Hepatocyte (in vitro differentiated cells): Measurements from ENCODE around the gene KIRREL3. TPM values are rescaled to one million over a fixed set of nuclear protein-coding genes. Genes with fewer than 3 reads are reported as not detected.

ENCODE experiments used
- DNase-seq: peaks from one replicate; pipeline ENCODE4 v3.0.0-alpha.2; 2016; ENCODE audit warnings: low spot score
- H2AFZ ChIP-seq: fragments of 200-600 bp; sonication (generic); 2 replicates; pipeline ENCODE4 v1.6.0; 2016; ENCODE audit warnings: antibody characterized with exemption, mild to moderate bottlenecking
- H3K27ac ChIP-seq: fragments of 200-600 bp; sonication (generic); 2 replicates; pipeline ENCODE4 v1.5.1; 2016; ENCODE audit warnings: mild to moderate bottlenecking
- H3K27me3 ChIP-seq: fragments of 200-600 bp; sonication (generic); 2 replicates; pipeline ENCODE4 v1.6.1; 2016
- H3K36me3 ChIP-seq: fragments of 200-600 bp; sonication (generic); replicated peaks from 2 replicates; pipeline ENCODE4 v1.5.1; 2016; ENCODE audit warnings: low read depth; ENCODE audit not compliant: insufficient read depth
- H3K4me1 ChIP-seq: fragments of 200-600 bp; sonication (generic); 2 replicates; pipeline ENCODE4 v1.5.1; 2016; ENCODE audit warnings: mild to moderate bottlenecking, moderate library complexity; ENCODE audit not compliant: insufficient read depth
- H3K4me2 ChIP-seq: fragments of 200-600 bp; sonication (generic); 2 replicates; pipeline ENCODE4 v1.6.0; 2016
- H3K4me3 ChIP-seq: fragments of 200-600 bp; sonication (generic); 2 replicates; pipeline ENCODE4 v1.5.1; 2016; ENCODE audit warnings: mild to moderate bottlenecking
- H3K79me2 ChIP-seq: fragments of 200-600 bp; sonication (generic); 2 replicates; pipeline ENCODE4 v1.6.0; 2017; ENCODE audit warnings: mild to moderate bottlenecking
- H3K9me2 ChIP-seq: fragments of 200-600 bp; sonication (generic); replicated peaks from 2 replicates; pipeline ENCODE4 v1.6.0; 2017; ENCODE audit warnings: mild to moderate bottlenecking; ENCODE audit not compliant: insufficient read depth
- H3K9me3 ChIP-seq: fragments of 200-600 bp; sonication (generic); 2 replicates; pipeline ENCODE4 v1.5.1; 2016; ENCODE audit warnings: low read depth, mild to moderate bottlenecking
- H4K20me1 ChIP-seq: fragments of 200-600 bp; sonication (generic); 2 replicates; pipeline ENCODE4 v1.6.0; 2016; ENCODE audit warnings: mild to moderate bottlenecking; ENCODE audit not compliant: insufficient read depth, poor library complexity, severe bottlenecking
- CTCF ChIP-seq: fragments of 200-600 bp; sonication (generic); IDR thresholded peaks from 2 replicates; pipeline ENCODE4 v1.5.1; 2016; ENCODE audit warnings: antibody characterized with exemption, mild to moderate bottlenecking; ENCODE audit not compliant: poor library complexity
- EZH2 ChIP-seq: fragments of 200-600 bp; sonication (generic); IDR thresholded peaks from 2 replicates; pipeline ENCODE4 v1.6.1; 2016; ENCODE audit warnings: antibody characterized with exemption, mild to moderate bottlenecking, borderline replicate concordance
- EZH2phosphoT487 ChIP-seq: fragments of 200-600 bp; sonication (generic); IDR thresholded peaks from one replicate; pipeline ENCODE4 v1.6.1; 2018; ENCODE audit warnings: antibody characterized with exemption, mild to moderate bottlenecking, low read depth, moderate library complexity; ENCODE audit not compliant: unreplicated experiment, severe bottlenecking
- WGBS: methylation state at CpG from one replicate; pipeline ENCODE4 v1.1.6; 2016; ENCODE audit warnings: low lambda C conversion rate; ENCODE audit errors: missing lambda C conversion rate; 5-methylcytosine and 5-hydroxymethylcytosine counted together
- polyA plus RNA-seq: library from polyadenylated mRNA; unstranded; fragments of >200 nt; fragmentation: Nextera tagmentation; extraction: Ambion mirVana; gene quantifications from 2 replicates; pipeline ENCODE4 v1.2.1, GENCODE V29; 2016
- total RNA-seq: library from RNA; depleted of rRNA; stranded (reverse); fragments of >200 nt; gene quantifications from 2 replicates; pipeline ENCODE4 v1.2.3, GENCODE V29; 2014

Gene KIRREL3
- total and polyA plus RNA-seq, 2 experiments from 2014 or later = 0.33 to 0.86 TPM

DNA sequence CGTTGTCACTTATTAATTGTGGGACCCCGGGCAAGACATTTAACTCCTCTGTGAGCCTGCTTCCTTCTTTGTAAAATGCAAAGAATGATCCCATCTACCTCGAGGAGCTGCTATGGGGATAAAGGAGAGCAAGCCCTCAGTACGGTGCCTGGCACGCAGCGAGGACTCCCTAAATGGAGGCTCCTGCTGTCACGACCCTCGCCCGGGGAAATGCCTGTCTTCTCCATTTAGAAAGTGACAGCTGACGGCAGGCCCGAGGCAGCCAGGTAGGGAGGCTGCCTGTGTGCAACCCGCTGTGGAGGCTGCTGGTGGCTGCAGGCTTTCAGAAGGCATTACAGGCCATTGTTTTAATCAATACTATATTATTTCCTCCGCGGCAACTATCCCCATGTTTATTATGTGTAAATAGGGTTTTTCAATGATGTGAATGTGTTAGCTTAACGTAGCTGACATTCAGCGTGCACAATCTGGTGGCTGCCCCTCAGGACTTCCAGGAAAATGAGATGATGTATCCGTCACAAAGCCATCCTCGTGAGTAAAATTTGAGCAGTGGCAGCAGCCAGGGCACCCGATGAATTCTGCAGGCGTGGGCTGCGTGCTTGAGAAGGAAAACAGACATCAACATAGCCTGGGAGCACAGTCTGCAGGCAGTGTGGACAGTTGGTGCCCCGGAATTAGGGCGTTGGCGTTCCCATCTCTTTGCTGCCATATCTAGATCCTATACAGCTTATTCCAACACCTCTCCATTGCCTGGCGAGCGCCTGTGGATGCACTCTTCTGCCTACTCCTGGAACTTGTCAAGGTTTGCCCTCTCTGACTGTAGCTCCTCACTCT lies 416.8 kb downstream of the KIRREL3 start:
- Histone ChIP-seq H3K9me3 (no peaks in the 10 kb centered on the region), H3K4me1 (no peaks in the 10 kb centered on the region), H3K9me2 (no peaks in the 10 kb centered on the region), H3K27me3 (peaks cover 8% of the 10 kb centered on the region), H3K79me2 (no peaks in the 10 kb centered on the region), H3K4me2 (no peak overlapping the region), H2AFZ (no peak overlapping the region), H3K4me3 (no peak overlapping the region), H3K36me3 (no peaks in the 10 kb centered on the region), H3K27ac (no peak overlapping the region), H4K20me1 (no peaks in the 10 kb centered on the region)
- no peak for DNase-seq
- TF ChIP-seq EZH2 (no peak), EZH2phosphoT487 (no peak), CTCF (no peak)
- 86% methylated on average over 26 of the region's 26 CpGs for WGBS

- no peak for DNase-seq
- Histone ChIP-seq H2AFZ (no peak overlapping the region), H3K36me3 (no peaks in the 10 kb centered on the region), H3K9me3 (no peaks in the 10 kb centered on the region), H3K27ac (no peak overlapping the region), H3K4me3 (no peak overlapping the region), H3K79me2 (no peaks in the 10 kb centered on the region), H3K27me3 (peaks cover 11% of the 10 kb centered on the region), H4K20me1 (no peaks in the 10 kb centered on the region), H3K4me2 (no peak overlapping the region), H3K9me2 (no peaks in the 10 kb centered on the region), H3K4me1 (no peaks in the 10 kb centered on the region)
- no peak for TF ChIP-seq EZH2phosphoT487
- no peak for TF ChIP-seq CTCF
- no peak for TF ChIP-seq EZH2
- 81% methylated on average over 3 of the region's 3 CpGs for WGBS
These were observed 417.5 kb downstream of the KIRREL3 start for GRCh38 chr11:126583101-126583500.

- no peaks in the 10 kb centered on the region for H4K20me1 ChIP-seq
- DNase-seq = no peak
- H2AFZ ChIP-seq = no peak overlapping the region
- no peak overlapping the region for H3K4me2 ChIP-seq
- H3K36me3 ChIP-seq = no peaks in the 10 kb centered on the region
- H3K9me3 ChIP-seq = no peaks in the 10 kb centered on the region
- no peaks in the 10 kb centered on the region for H3K79me2 ChIP-seq
- H3K4me3 ChIP-seq = no peak overlapping the region
- no peaks in the 10 kb centered on the region for H3K4me1 ChIP-seq
- no peak overlapping the region for H3K27ac ChIP-seq
- TF ChIP-seq EZH2phosphoT487 (no peak), EZH2 (no peak), CTCF (no peak)
- H3K27me3 ChIP-seq = peaks cover 11% of the 10 kb centered on the region
- 49% methylated on average over 11 of the region's 11 CpGs for WGBS
- H3K9me2 ChIP-seq = no peaks in the 10 kb centered on the region
These were observed 418.5 kb downstream of the KIRREL3 start for GRCh38 chr11:126581871-126582648.
